Neural cell (in vitro differentiated cells): ENCODE data around the gene IPPK.

Experiments
- CTCF ChIP-seq: fragments of 450-650 bp; IDR thresholded peaks from 2 replicates; pipeline ENCODE4 v1.5.1; 2014; ENCODE audit warnings: antibody characterized with exemption, mild to moderate bottlenecking, moderate library complexity; ENCODE audit not compliant: poor library complexity, severe bottlenecking
- EP300 ChIP-seq: fragments of 450-650 bp; conservative IDR thresholded peaks from 2 replicates; pipeline ENCODE4 v1.6.1; 2014; ENCODE audit warnings: antibody characterized with exemption, mild to moderate bottlenecking, moderate library complexity; ENCODE audit not compliant: poor library complexity, severe bottlenecking
- EZH2 ChIP-seq: fragments of 200-600, 300-800 bp; shearing (Covaris generic), sonication (generic); IDR thresholded peaks from 2 replicates; pipeline ENCODE4 v1.6.1; 2014; ENCODE audit warnings: antibody characterized with exemption, low read length, borderline replicate concordance, mild to moderate bottlenecking; ENCODE audit not compliant: insufficient read depth, poor library complexity, severe bottlenecking
- MXI1 ChIP-seq: fragments of 450-650 bp; conservative IDR thresholded peaks from 2 replicates; pipeline ENCODE4 v1.6.1; 2014; ENCODE audit warnings: antibody characterized with exemption, mild to moderate bottlenecking; ENCODE audit not compliant: poor library complexity, severe bottlenecking
- POLR2AphosphoS5 ChIP-seq: IDR thresholded peaks from 2 replicates; pipeline ENCODE4 v1.6.1; 2012
- RAD21 ChIP-seq: fragments of 450-650 bp; conservative IDR thresholded peaks from 2 replicates; pipeline ENCODE4 v1.6.1; 2014; ENCODE audit warnings: antibody characterized with exemption, mild to moderate bottlenecking, moderate library complexity
- REST ChIP-seq: IDR thresholded peaks from 2 replicates; pipeline ENCODE4 v1.6.1; 2012; ENCODE audit warnings: borderline replicate concordance
- SMC3 ChIP-seq: fragments of 450-650 bp; conservative IDR thresholded peaks from 2 replicates; pipeline ENCODE4 v1.6.1; 2014; ENCODE audit warnings: antibody characterized with exemption, mild to moderate bottlenecking, moderate library complexity; ENCODE audit not compliant: poor library complexity
- TAF1 ChIP-seq: IDR thresholded peaks from 2 replicates; pipeline ENCODE4 v1.6.1; 2012; ENCODE audit warnings: low read depth

- TF ChIP-seq CTCF (no peak), EZH2 (no peak), SMC3 (no peak), EP300 (no peak), REST (no peak), RAD21 (no peak), POLR2AphosphoS5 (no peak), TAF1 (no peak), MXI1 (no peak)
Observed at GRCh38 chr9:92663126-92663525, 6.8 kb downstream of the IPPK start.
